HepG2 (cell line): ENCODE data around the gene TBC1D3K. TPM values are rescaled to one million over a fixed set of nuclear protein-coding genes. Genes with fewer than 3 reads are reported as not detected.

Source experiments
- FLYWCH1 ChIP-seq: sonication (generic); formaldehyde crosslinking; IDR thresholded peaks from 2 replicates; pipeline ENCODE4 v1.8.1; 2023; ENCODE audit warnings: mild to moderate bottlenecking, missing genetic modification reagents
- KLF12 ChIP-seq: sonication (generic); formaldehyde crosslinking; IDR thresholded peaks from 2 replicates; pipeline ENCODE4 v1.4.0; 2020; ENCODE audit warnings: missing genetic modification reagents, borderline replicate concordance
- MAF1 ChIP-seq: sonication (generic); formaldehyde crosslinking; IDR thresholded peaks from 2 replicates; pipeline ENCODE4 v1.5.0; 2020; ENCODE audit warnings: missing genetic modification reagents, borderline replicate concordance
- MZF1 ChIP-seq: sonication (generic); formaldehyde crosslinking; IDR thresholded peaks from 2 replicates; pipeline ENCODE4 v1.8.1; 2023; ENCODE audit warnings: mild to moderate bottlenecking, missing genetic modification reagents, borderline replicate concordance
- TBX2 ChIP-seq: sonication (generic); formaldehyde crosslinking; IDR thresholded peaks from 2 replicates; pipeline ENCODE4 v1.5.0; 2020; ENCODE audit warnings: missing genetic modification reagents, mild to moderate bottlenecking, borderline replicate concordance
- XBP1 ChIP-seq: sonication (generic); formaldehyde crosslinking; IDR thresholded peaks from 2 replicates; pipeline ENCODE4 v1.5.0; 2020; ENCODE audit warnings: missing genetic modification reagents
- ZNF780A ChIP-seq: sonication (generic); formaldehyde crosslinking; IDR thresholded peaks from 2 replicates; pipeline ENCODE4 v1.8.0; 2022; ENCODE audit warnings: mild to moderate bottlenecking, missing genetic modification reagents, moderate library complexity
- polyA plus RNA-seq, 8 experiments: library from polyadenylated mRNA; depleted of rRNA in 3 of 8; stranded (reverse) in 7 of 8; unstranded in 1 of 8; fragments of >200 nt; fragmentation: Illumina TruSeq in 4 of 8; extraction: Trizol in 4 of 8; gene quantifications; 2 replicates each; pipeline versions ENCODE4 v1.2.1 to v1.2.3, GENCODE V29; 2011 to 2016; ENCODE audit warnings: low read depth in 4 of 8, missing spikeins in 1 of 8, mixed read lengths in 1 of 8; ENCODE audit not compliant: insufficient read depth in 1 of 8
- total RNA-seq, 5 experiments: library from RNA; depleted of rRNA; stranded (reverse); fragments of >200 nt; fragmentation: Illumina TruSeq; extraction: Trizol; gene quantifications; 2 replicates each; pipeline ENCODE4 v1.2.3, GENCODE V29; 2016; ENCODE audit warnings: low read depth in 1 of 5
- TF ChIP-seq, protein P1 (sequence below): IDR thresholded peaks from 2 replicates; pipeline ENCODE4 v1.4.0; 2020; ENCODE audit warnings: mild to moderate bottlenecking, missing genetic modification reagents
- TF ChIP-seq, protein P2 (sequence below): sonication (generic); formaldehyde crosslinking; IDR thresholded peaks from 2 replicates; pipeline ENCODE4 v1.8.1; 2022; ENCODE audit warnings: mild to moderate bottlenecking, missing genetic modification reagents
- TF ChIP-seq, protein P3 (sequence below): sonication (generic); formaldehyde crosslinking; IDR thresholded peaks from 2 replicates; pipeline ENCODE4 v1.9.0; 2021; ENCODE audit warnings: missing genetic modification reagents, borderline replicate concordance
- TF ChIP-seq, protein P4 (sequence below): conservative IDR thresholded peaks from 2 replicates; pipeline ENCODE4 v1.6.1; 2018; ENCODE audit warnings: missing genetic modification reagents
- TF ChIP-seq, protein P5 (sequence below): sonication (generic); formaldehyde crosslinking; IDR thresholded peaks from 2 replicates; pipeline ENCODE4 v1.5.1; 2020; ENCODE audit warnings: missing genetic modification reagents, mild to moderate bottlenecking, borderline replicate concordance
- TF ChIP-seq, protein P6 (sequence below): sonication (generic); formaldehyde crosslinking; IDR thresholded peaks from 2 replicates; pipeline ENCODE4 v1.8.1; 2023; ENCODE audit warnings: mild to moderate bottlenecking, moderate library complexity, missing genetic modification reagents
- TF ChIP-seq, protein P7 (sequence below): sonication (generic); formaldehyde crosslinking; conservative IDR thresholded peaks from 2 replicates; pipeline ENCODE4 v1.4.0; 2020; ENCODE audit warnings: mild to moderate bottlenecking, missing genetic modification reagents, moderate library complexity

Gene TBC1D3K
- total and polyA plus RNA-seq, 2 of the 13 experiments (the other 11 are each of a cell fraction or from before 2014, with no cell fraction given), result not detected

DNA sequence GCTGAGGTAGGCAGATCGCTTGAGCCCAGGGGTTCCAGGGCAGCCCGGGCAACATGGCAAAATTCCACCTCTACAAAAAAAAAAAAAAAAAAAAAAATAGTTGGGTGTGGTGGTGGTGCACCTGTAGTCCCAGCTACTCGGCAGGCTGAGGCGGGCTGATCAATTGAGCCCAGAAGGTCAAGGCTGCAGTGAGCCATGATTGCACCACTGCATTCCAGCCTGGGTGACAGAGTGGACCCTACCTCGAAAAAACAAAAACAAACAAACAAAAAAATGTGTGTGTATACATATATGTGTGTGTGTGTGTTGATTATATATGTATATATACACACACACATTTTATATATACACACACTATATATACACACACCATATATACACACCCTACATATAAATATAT is 39.1 kb upstream of the TBC1D3K start (continued):
- TF ChIP-seq, protein P1, sequence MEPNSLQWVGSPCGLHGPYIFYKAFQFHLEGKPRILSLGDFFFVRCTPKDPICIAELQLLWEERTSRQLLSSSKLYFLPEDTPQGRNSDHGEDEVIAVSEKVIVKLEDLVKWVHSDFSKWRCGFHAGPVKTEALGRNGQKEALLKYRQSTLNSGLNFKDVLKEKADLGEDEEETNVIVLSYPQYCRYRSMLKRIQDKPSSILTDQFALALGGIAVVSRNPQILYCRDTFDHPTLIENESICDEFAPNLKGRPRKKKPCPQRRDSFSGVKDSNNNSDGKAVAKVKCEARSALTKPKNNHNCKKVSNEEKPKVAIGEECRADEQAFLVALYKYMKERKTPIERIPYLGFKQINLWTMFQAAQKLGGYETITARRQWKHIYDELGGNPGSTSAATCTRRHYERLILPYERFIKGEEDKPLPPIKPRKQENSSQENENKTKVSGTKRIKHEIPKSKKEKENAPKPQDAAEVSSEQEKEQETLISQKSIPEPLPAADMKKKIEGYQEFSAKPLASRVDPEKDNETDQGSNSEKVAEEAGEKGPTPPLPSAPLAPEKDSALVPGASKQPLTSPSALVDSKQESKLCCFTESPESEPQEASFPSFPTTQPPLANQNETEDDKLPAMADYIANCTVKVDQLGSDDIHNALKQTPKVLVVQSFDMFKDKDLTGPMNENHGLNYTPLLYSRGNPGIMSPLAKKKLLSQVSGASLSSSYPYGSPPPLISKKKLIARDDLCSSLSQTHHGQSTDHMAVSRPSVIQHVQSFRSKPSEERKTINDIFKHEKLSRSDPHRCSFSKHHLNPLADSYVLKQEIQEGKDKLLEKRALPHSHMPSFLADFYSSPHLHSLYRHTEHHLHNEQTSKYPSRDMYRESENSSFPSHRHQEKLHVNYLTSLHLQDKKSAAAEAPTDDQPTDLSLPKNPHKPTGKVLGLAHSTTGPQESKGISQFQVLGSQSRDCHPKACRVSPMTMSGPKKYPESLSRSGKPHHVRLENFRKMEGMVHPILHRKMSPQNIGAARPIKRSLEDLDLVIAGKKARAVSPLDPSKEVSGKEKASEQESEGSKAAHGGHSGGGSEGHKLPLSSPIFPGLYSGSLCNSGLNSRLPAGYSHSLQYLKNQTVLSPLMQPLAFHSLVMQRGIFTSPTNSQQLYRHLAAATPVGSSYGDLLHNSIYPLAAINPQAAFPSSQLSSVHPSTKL (CRISPR knock-in tag), result peak; percentile 88
- TF ChIP-seq, protein P2, sequence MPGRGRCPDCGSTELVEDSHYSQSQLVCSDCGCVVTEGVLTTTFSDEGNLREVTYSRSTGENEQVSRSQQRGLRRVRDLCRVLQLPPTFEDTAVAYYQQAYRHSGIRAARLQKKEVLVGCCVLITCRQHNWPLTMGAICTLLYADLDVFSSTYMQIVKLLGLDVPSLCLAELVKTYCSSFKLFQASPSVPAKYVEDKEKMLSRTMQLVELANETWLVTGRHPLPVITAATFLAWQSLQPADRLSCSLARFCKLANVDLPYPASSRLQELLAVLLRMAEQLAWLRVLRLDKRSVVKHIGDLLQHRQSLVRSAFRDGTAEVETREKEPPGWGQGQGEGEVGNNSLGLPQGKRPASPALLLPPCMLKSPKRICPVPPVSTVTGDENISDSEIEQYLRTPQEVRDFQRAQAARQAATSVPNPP, result no peak
- TF ChIP-seq, protein P3, sequence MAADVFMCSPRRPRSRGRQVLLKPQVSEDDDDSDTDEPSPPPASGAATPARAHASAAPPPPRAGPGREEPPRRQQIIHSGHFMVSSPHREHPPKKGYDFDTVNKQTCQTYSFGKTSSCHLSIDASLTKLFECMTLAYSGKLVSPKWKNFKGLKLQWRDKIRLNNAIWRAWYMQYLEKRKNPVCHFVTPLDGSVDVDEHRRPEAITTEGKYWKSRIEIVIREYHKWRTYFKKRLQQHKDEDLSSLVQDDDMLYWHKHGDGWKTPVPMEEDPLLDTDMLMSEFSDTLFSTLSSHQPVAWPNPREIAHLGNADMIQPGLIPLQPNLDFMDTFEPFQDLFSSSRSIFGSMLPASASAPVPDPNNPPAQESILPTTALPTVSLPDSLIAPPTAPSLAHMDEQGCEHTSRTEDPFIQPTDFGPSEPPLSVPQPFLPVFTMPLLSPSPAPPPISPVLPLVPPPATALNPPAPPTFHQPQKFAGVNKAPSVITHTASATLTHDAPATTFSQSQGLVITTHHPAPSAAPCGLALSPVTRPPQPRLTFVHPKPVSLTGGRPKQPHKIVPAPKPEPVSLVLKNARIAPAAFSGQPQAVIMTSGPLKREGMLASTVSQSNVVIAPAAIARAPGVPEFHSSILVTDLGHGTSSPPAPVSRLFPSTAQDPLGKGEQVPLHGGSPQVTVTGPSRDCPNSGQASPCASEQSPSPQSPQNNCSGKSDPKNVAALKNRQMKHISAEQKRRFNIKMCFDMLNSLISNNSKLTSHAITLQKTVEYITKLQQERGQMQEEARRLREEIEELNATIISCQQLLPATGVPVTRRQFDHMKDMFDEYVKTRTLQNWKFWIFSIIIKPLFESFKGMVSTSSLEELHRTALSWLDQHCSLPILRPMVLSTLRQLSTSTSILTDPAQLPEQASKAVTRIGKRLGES, result no peak
- TF ChIP-seq, protein P4, sequence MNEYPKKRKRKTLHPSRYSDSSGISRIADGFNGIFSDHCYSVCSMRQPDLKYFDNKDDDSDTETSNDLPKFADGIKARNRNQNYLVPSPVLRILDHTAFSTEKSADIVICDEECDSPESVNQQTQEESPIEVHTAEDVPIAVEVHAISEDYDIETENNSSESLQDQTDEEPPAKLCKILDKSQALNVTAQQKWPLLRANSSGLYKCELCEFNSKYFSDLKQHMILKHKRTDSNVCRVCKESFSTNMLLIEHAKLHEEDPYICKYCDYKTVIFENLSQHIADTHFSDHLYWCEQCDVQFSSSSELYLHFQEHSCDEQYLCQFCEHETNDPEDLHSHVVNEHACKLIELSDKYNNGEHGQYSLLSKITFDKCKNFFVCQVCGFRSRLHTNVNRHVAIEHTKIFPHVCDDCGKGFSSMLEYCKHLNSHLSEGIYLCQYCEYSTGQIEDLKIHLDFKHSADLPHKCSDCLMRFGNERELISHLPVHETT (CRISPR knock-in tag), result no peak
- TF ChIP-seq FLYWCH1, result no peak
- TF ChIP-seq, protein P5, sequence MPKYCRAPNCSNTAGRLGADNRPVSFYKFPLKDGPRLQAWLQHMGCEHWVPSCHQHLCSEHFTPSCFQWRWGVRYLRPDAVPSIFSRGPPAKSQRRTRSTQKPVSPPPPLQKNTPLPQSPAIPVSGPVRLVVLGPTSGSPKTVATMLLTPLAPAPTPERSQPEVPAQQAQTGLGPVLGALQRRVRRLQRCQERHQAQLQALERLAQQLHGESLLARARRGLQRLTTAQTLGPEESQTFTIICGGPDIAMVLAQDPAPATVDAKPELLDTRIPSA, result no peak
- TF ChIP-seq MZF1 (CRISPR knock-in tag), result no peak
- TF ChIP-seq, protein P6, sequence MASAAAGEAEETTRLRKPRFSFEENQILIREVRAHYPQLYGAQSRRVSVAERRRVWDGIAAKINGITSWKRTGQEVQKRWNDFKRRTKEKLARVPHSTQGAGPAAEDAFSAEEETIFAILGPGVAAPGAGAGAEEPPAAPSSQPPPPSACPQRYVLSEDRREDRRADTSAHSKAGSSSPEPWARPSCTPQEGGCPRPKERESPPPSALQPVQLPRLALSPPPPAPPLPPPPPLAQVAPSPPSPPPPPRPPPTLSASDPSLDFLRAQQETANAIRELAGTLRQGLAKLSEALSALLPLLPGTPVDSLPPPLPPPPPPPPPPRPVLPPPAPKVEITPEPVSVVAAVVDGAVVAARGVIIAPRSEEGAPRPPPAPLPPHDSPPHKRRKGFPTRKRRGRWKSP (CRISPR knock-in tag), result peak; percentile 30; the same call in 1 of the 2 replicates
- TF ChIP-seq, protein P7, sequence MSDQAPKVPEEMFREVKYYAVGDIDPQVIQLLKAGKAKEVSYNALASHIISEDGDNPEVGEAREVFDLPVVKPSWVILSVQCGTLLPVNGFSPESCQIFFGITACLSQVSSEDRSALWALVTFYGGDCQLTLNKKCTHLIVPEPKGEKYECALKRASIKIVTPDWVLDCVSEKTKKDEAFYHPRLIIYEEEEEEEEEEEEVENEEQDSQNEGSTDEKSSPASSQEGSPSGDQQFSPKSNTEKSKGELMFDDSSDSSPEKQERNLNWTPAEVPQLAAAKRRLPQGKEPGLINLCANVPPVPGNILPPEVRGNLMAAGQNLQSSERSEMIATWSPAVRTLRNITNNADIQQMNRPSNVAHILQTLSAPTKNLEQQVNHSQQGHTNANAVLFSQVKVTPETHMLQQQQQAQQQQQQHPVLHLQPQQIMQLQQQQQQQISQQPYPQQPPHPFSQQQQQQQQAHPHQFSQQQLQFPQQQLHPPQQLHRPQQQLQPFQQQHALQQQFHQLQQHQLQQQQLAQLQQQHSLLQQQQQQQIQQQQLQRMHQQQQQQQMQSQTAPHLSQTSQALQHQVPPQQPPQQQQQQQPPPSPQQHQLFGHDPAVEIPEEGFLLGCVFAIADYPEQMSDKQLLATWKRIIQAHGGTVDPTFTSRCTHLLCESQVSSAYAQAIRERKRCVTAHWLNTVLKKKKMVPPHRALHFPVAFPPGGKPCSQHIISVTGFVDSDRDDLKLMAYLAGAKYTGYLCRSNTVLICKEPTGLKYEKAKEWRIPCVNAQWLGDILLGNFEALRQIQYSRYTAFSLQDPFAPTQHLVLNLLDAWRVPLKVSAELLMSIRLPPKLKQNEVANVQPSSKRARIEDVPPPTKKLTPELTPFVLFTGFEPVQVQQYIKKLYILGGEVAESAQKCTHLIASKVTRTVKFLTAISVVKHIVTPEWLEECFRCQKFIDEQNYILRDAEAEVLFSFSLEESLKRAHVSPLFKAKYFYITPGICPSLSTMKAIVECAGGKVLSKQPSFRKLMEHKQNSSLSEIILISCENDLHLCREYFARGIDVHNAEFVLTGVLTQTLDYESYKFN (CRISPR knock-in tag), result peak; percentile 83
- TF ChIP-seq ZNF780A (CRISPR knock-in tag), result no peak
- TF ChIP-seq XBP1 (CRISPR knock-in tag), result no peak
- peak; percentile 37; the same call in 1 of the 2 replicates for TF ChIP-seq TBX2 (CRISPR knock-in tag)
- peak; percentile 60; the same call in 1 of the 2 replicates for TF ChIP-seq KLF12
- TF ChIP-seq MAF1 (CRISPR knock-in tag), result no peak
